ENCODE measurements around the gene CLIC5.

The CLIC5 gene

DNA sequence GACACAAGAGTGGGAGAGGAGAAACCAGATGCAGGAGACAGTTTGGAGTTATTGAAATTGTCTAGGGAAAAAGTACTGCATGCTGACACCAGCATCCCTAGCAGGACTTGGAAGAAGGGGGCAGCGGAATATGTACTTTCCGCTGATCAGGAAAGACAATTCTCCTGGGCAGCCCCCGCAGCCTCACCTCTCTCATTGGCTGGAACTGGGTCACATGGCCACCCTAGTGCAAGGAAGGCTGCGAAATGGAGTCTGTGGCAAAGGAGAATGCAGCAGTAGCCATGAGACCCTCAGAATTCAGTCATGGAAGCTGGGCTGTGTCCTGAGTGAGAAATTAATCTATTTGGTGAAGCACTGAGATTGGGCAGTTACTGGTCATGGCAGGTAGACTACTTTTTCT, 131.3 kb downstream of the CLIC5 start:
- no peak for DNase-seq
- in situ Hi-C loops (cut with HindIII; ENCODE audit: low pct_ligation_motif_present, low pct_unique_long_range_greater_than_20kb, low sequenced_read_pairs), result no loop called here

DNA sequence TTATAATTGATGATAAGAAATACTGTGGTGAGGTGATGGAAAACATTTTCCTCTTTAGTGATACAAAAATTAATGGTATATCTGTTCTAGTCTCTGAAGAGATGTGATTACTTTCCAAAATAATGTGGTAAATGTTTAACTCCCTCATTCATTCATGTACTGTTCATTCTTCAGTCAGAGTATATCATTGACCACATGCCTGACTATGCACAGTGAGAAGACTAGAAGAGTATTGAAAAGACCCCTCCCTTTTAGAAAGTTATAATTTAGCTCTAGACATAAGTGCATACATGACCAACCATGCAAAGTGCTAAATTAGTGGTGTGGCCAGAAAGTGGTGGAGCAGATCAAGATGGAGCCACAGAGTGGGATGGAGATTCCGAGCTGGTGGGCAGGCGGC, 133.0 kb downstream of the CLIC5 start:
- no peak for DNase-seq
- in situ Hi-C loops (cut with HindIII; ENCODE audit: low pct_ligation_motif_present, low pct_unique_long_range_greater_than_20kb, low sequenced_read_pairs), result no loop called here

DNA sequence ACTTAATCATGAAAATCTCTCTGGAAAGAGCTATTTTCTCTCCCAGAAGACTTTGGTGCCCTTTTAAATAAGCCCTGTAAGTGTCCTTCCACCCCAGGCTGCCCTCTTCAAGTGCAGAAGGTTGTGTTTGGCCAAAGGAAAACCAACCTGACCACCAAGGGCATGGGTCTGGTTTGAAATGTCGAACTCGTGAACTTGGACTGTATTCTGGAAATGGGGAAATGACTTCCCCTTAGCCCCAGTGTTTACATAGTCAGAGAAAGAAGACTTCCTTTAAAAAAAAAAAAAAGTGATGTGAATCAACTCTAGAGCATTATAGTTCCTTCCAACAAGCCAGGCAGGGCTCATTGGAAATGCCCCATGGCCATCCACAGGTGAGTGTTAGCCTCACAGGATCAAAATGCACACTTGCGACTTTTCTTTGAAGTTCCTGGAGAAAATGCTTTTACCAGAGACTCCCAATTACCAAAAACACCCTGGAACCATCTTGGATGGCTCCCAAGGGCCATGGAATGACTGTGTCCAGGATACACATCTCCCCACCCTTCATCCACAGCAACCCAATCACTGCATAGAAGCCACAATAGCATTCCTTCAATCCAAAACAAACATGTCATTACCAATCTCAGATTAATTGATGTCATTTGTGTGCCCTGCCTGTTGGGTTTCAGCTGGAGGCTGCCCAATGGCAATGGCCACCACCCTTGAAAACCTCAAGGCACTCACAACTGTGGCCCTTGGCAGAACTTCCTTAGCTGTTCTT, 133.8 kb downstream of the CLIC5 start:
- DNase-seq, result no peak

DNA sequence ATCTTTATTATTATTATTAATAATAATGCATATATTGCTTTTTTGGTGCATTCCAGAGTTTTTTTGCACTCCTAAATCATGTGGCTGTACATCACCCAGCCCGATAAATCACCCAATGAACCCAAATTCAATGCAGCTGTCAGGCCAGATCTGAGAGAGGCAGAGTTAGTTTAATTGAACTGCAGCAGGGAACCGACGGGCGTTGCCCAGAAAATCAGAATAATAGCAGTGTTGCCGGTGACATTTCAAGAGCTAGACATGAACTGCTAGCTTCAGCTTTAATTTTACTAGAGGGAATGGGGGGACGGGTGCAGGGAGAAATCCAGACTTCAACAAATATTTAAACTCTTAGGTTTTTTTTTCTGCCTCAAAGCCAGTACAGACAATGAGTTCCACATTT, 135.0 kb downstream of the CLIC5 start:
- no peak for DNase-seq
- in situ Hi-C loops (cut with HindIII; ENCODE audit: low pct_ligation_motif_present, low pct_unique_long_range_greater_than_20kb, low sequenced_read_pairs), result no loop called here

More for the DNA sequence above, 133.8 kb downstream of the CLIC5 start:
- in situ Hi-C loops (cut with HindIII; ENCODE audit: low pct_ligation_motif_present, low pct_unique_long_range_greater_than_20kb, low sequenced_read_pairs), result no loop called here

DNA sequence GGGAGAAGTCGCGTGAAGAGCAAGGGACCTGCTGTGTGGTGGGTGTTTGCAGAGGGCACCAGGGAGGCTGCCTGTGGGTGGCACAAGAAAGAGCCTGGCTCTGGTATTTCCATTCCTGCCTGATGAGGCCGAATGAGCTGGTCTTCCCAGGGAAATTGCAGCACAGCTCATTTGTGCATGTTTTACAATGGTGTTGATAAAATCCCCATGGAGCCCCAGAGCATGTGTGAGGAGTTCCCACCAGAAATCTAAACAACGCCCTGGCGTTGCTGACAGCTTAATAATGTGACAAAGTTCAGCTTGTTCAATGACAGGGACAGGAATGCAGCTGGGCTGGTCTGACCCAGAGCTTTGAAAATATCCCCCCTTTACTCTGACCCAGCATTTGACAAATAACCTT, 135.5 kb downstream of the CLIC5 start:
- DNase-seq, result no peak
- in situ Hi-C loops (cut with HindIII; ENCODE audit: low pct_ligation_motif_present, low pct_unique_long_range_greater_than_20kb, low sequenced_read_pairs), result no loop called here

DNA sequence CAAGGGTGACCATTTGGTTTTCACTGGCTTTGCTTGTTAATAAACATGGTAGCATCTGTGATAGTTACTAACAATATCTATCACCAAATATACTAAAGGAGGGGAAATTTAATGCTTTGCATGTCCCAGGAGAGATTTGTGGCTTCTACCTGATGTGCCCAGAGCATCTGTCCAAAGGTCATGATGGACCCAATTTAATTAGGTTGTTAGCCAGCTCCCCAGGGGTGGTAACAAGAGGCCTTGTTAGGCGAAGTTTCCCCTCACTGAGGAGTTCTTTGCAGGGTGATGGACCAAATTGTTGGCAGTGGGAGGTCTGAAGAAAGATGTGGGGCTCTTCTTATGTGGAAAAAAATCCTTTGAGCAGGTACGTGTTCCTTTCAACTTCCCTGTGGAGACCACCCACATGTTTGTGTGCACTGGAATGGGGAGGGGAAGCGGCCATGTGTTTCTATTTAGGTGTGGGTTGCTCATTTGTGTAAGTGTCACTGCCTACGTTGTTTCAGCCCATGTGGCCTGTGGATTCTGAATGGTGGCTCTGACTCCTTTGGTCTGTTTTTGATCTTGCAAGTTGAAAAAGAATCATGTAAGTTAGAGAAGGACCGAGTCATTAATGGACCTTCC, 137.6 kb downstream of the CLIC5 start:
- in situ Hi-C loops (cut with HindIII; ENCODE audit: low pct_ligation_motif_present, low pct_unique_long_range_greater_than_20kb, low sequenced_read_pairs), result no loop called here
- no peak for DNase-seq

DNA sequence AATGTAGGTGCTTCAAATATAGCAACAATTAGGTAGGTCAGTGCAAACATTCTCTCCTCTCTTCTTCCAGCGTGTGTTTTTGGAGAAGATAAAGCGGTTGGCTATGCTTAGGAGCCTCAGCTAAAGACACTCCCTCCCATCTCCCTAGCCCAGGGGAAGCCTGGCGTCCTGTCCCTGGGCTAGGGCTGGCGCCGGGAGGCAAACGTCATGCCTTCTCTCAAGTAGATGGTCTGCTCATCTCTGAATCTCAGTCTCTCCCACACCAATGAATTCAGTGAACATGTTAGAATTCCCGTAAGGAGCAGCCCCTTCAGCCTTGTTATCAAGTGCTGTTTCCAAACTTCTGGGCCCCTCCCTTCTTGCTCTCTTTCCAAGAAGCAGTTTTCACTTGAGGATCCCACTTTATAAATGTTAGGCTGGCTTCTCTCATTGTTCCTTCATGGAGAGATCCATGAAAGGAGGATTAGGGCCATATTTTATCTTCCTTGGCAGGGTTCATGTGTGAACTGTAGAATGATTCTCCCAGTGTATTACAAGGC, 142.8 kb downstream of the CLIC5 start:
- DNase-seq, result no peak
- in situ Hi-C loops (cut with HindIII; ENCODE audit: low pct_ligation_motif_present, low pct_unique_long_range_greater_than_20kb, low sequenced_read_pairs), result no loop called here

DNA sequence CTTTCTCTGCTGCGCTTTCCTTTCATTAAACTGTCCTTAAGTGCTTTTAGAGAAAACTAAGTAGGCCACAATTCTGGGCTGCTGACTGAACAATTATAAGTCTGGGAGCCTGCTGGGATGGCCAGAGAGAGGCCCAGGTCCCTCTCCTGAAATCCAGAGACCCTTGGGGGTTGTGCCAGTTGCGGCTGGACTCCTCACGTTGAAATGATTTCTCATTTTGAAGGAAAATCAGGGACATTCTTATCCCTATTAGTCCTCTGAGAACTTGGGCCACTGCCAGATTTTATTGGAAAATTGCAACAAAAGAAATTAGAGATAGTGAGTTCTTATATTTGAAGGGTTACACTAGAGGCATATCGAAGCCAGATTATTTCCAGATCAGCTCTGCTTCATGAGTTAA, 145.1 kb downstream of the CLIC5 start:
- in situ Hi-C loops (cut with HindIII; ENCODE audit: low pct_ligation_motif_present, low pct_unique_long_range_greater_than_20kb, low sequenced_read_pairs), result no loop called here
- no peak for DNase-seq

DNA sequence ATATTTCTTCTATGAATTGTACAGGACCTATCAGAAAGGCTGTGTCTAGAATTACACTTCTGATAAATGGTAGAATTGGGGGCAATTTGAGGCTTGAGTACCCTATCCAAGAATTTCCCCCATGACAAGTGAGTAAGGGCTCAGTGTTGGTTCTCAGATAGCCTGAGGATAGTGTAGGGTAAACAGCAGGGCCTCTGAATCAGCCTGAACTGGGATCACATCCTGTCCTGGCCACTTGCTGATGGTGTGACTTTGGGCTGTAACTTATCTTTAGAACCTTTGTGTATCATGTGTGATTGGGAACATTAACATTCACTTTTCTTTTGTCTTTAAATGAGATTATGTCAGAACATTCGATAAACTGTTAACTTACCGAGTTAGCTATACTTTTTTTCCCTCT, 151.0 kb downstream of the CLIC5 start:
- DNase-seq, result no peak
- in situ Hi-C loops (cut with HindIII; ENCODE audit: low pct_ligation_motif_present, low pct_unique_long_range_greater_than_20kb, low sequenced_read_pairs), result no loop called here

DNA sequence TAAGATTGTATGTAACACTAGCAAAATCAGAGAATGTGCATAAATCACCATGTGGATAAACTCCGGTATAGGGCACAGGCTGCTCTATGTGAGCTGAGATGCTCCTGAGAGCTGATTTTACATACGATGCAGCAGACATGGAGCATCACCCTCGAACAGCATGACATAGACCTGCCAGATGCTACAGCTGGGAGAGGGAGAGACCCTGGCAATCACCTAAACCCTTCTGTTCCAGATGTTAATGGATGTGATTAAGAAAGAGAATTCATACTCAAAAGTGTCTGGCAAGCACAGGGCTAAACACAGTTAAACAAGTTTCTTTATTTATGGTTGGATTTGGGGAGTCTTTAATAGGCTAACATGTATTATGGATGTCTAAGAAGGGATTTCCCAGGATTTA, 157.0 kb downstream of the CLIC5 start:
- DNase-seq, result no peak

DNA sequence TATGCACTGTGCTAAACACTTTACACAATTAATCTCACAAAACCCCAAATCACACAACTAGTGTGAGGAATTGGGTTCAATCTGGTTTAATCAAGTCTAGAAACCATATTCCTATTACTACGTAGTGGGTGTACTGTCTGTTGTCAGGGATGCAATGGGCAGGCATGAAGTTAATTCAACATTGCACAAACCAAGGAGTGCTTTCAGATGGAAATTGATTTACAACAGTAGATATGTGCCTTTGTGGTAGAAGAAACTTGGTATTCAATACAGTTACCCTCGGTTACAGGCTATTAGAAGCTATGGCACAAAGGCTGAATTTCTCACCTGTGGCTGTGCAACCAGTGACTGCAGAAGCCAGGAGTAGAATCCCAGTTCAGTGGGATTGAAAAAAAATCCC, 157.8 kb downstream of the CLIC5 start:
- no peak for DNase-seq
- in situ Hi-C loops (cut with HindIII; ENCODE audit: low pct_ligation_motif_present, low pct_unique_long_range_greater_than_20kb, low sequenced_read_pairs), result no loop called here

More for the DNA sequence above, 157.0 kb downstream of the CLIC5 start:
- in situ Hi-C loops (cut with HindIII; ENCODE audit: low pct_ligation_motif_present, low pct_unique_long_range_greater_than_20kb, low sequenced_read_pairs), result no loop called here

DNA sequence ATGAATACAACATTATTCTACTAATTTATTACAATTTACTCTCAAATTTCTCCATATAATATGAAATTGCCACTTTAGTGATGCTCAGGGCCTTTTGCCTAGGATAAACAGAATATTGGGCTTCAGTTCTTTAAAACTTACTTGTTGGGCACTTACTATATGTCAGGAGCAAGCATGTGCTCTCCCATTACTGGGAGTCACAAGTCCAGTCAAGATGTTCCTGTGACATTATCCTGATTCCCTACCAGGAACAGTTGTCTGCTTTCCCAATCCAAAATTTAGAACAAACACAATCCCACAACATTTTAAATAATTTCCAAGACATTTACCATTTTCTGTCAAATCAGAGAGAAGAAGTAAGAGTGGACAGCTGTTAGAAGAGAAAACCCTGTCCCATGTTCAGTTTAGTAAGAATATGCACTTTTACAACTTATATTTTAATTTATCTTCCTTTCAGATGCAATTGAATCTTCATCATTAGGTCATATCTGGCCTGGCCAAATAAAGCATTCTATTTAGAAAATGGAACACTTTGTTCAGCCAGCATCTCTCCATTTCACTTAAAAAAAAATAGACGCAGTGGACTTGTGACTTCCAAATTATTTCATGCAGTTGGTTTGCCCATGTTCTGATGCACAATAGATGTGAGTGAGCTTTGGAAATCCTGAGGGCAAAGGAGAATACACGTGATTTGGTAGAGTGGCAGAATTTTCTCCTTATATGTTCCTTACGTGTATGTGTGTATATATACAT, 159.8 kb downstream of the CLIC5 start:
- in situ Hi-C loops (cut with HindIII; ENCODE audit: low pct_ligation_motif_present, low pct_unique_long_range_greater_than_20kb, low sequenced_read_pairs), result no loop called here

DNA sequence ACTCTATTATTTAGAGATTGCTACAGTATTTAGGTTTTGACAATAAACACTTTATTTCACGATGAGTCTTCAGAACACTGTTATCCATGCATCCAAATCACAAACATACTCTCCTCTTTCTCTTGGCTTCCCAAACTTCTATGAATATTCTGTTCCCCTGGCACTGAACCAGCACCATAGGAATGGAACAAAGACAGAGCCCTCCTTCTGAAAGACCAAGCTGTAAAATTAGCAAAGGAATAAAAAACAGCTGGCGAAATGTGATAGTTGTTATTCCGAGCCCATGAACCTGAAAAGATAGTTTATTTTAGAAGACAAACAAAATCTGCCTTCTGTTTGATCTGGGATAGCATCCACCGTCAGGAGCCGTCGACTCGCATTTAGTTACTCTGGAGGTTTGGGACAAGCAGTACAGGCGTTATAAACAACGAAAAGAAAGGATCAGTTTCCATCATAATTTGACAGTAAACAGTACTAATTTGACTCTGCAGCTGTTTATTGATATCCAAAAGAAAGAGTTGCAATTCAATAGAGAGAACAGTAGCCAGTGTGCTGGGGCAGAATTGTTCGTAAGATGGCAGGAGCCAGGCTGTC, 161.4 kb downstream of the CLIC5 start:
- no peak for DNase-seq

More for the DNA sequence above, 159.8 kb downstream of the CLIC5 start:
- DNase-seq, result no peak

DNA sequence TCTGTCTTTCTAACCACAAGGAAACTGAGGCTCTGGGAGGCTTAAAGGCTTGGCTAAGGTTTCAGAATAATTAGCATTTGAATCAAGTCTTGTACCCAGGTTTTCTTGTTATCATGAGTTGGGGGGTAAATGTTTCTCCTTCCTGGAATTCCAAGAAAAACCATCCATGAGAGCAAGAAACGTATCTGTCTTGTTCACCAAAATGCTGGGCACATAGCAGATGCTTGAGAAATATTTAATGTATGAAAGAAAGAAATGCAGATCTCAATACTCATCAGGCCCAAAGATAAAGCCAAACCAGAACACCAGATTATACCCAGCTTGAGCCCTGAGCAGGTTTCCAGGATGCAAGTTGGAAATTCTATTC, 164.6 kb downstream of the CLIC5 start:
- in situ Hi-C loops (cut with HindIII; ENCODE audit: low pct_ligation_motif_present, low pct_unique_long_range_greater_than_20kb, low sequenced_read_pairs), result no loop called here
- no peak for DNase-seq

More for the DNA sequence above, 161.4 kb downstream of the CLIC5 start:
- in situ Hi-C loops (cut with HindIII; ENCODE audit: low pct_ligation_motif_present, low pct_unique_long_range_greater_than_20kb, low sequenced_read_pairs), result no loop called here

DNA sequence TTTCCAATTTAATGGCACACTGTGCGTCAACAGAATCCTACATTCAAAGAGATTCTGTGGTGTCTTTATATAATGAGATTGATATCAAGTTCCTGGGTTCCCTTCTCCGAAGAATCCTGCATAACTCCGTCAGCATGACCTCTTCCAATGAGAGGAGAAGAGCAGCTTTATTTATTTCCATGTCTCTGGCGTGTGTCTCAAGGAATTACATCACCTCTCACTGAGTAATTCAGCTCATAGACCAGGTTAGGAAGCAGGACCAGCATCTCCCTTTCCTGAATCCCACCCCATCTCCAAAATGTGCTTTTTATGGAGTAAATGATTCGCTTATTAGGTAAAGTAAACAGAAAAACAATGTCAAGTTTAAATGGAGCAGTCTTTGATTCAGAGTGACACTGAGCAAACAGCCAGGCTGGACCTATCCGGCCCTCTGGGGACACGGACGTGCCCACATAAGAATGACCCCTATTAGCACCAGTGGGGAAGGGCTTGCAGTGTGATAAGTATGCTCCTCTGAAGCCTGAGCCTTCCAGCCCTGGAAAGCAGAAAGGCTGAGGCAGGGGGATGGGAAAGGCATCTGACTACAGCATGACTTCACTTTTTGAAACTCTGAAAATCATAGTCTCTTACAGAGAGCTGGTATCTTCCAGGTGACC, 165.2 kb downstream of the CLIC5 start:
- no peak for DNase-seq
- in situ Hi-C loops (cut with HindIII; ENCODE audit: low pct_ligation_motif_present, low pct_unique_long_range_greater_than_20kb, low sequenced_read_pairs), result no loop called here

DNA sequence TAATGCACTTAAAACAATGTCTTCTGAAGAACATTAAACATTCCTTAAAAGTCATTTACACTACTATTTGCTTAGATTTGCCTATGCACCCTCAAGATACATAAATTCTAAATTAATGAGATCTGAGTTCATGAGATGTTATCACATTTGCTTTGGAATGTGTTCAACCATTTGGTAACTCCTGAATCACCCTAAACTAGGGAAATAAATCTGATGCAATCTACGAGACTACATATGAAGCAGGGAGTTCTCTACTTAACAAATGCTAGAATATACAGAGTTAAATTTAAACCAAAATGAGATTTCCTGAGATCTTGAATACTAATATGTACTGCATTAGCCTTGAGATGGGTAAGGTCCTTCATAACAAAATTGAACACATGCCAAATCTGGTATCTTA, 170.1 kb downstream of the CLIC5 start:
- in situ Hi-C loops (cut with HindIII; ENCODE audit: low pct_ligation_motif_present, low pct_unique_long_range_greater_than_20kb, low sequenced_read_pairs), result no loop called here
- DNase-seq, result no peak

DNA sequence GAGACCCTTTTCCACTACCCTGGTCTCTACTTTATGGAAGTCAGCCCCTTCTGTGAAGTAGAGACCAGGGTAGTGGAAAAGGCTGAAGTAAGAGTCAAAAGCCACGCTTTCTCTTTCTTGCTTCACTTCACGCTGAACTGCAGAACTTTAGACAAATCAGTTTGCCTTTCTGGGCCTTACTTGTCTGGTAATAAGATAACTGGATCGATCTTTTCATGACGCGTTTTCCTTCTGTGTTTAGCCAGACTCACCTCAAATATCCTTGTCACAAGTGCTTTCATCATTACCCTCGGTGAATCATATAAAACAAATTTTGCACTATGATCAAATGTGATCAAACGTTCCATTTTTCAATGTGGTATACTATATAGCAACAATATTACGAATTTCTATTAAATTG, 170.7 kb downstream of the CLIC5 start:
- in situ Hi-C loops (cut with HindIII; ENCODE audit: low pct_ligation_motif_present, low pct_unique_long_range_greater_than_20kb, low sequenced_read_pairs), result no loop called here
- no peak for DNase-seq

DNA sequence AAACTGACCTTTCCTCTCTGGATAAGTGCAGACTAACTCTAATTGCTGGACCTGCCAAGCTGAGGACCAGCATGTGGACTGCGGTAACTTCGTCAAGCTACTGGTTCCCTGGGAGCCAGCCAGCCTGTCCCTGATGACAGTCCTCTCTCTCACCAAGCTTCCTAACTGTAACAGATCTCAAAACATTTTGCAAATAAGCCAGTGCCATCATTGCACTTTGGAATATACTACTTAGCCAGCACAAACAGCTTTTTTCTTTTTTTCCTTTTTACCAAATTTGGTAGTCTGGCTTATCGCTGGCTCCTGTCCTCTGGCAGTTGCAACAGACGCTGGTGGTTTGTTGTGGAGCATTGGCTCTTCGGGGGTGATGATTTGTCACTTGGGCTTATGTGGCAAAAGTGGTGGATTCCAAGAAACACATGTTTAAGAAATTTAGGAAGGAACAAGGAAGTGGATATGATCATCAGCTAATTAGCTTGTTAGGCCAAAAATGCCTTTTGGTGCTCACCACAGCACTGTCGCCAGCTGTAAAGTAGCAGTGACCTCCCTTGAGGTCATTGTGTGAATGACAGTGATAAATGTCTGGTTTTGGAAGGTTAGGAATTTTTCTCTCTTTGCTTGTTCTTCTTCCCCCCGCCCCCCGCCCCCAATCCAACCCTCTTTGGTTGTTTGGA, 171.7 kb downstream of the CLIC5 start:
- in situ Hi-C loops (cut with HindIII; ENCODE audit: low pct_ligation_motif_present, low pct_unique_long_range_greater_than_20kb, low sequenced_read_pairs), result no loop called here
- no peak for DNase-seq

All from ACHN (cell line).